ENCODE data around the gene OSTM1. TPM values are rescaled to one million over a fixed set of nuclear protein-coding genes. Genes with fewer than 3 reads are reported as not detected.

OSTM1 gene
- polyA plus RNA-seq, 1 donor from 2014 or later = 54.7 TPM

GRCh38 chr6:108004861-108005260 lies 69.7 kb downstream of the OSTM1 start:
- H3K9me2 ChIP-seq (ENCODE audit: insufficient read depth, low read length) = no peaks in the 10 kb centered on the region
- no peak overlapping the region for H3K27ac ChIP-seq (ENCODE audit: low read length)
- no peak overlapping the region for H2AFZ ChIP-seq (ENCODE audit: low read depth, low read length)
- peaks cover 8% of the 10 kb centered on the region for H3K9me3 ChIP-seq (ENCODE audit: low read length)
- no peak overlapping the region for H3K4me2 ChIP-seq (ENCODE audit: low read length)
- H3K9ac ChIP-seq (ENCODE audit: low read length) = no peak overlapping the region
- no peaks in the 10 kb centered on the region for H3K79me2 ChIP-seq (replicated peaks; ENCODE audit: insufficient read depth, low read length)
- no peak for TF ChIP-seq REST (IDR thresholded peaks at IDR 0.05; ENCODE audit: borderline replicate concordance)
- no peak for TF ChIP-seq EP300 (conservative IDR thresholded peaks at IDR 0.05; ENCODE audit: poor library complexity, severe bottlenecking)
- no peak for TF ChIP-seq TAF1 (IDR thresholded peaks at IDR 0.05; ENCODE audit: low read depth)
- no peaks in the 10 kb centered on the region for H3K36me3 ChIP-seq (ENCODE audit: insufficient read depth, low read length)
- no peaks in the 10 kb centered on the region for H4K20me1 ChIP-seq (ENCODE audit: insufficient read depth)
- H3K4me3 ChIP-seq (ENCODE audit: low read length) = no peak overlapping the region
- no peaks in the 10 kb centered on the region for H3K27me3 ChIP-seq (ENCODE audit: insufficient read depth, low read depth, low read length)
- no peaks in the 10 kb centered on the region for H3F3A ChIP-seq (ENCODE audit: insufficient read depth, low read length, poor library complexity, severe bottlenecking)

GRCh38 chr6:108002365-108003221 lies 71.9 kb downstream of the OSTM1 start:
- Histone ChIP-seq H3K4me3 (ENCODE audit: low read length) (peak overlapping the region; percentile 21), H3F3A (ENCODE audit: insufficient read depth, low read length, poor library complexity, severe bottlenecking) (no peaks in the 10 kb centered on the region), H3K9me2 (ENCODE audit: insufficient read depth, low read length) (no peaks in the 10 kb centered on the region), H4K20me1 (ENCODE audit: insufficient read depth) (no peaks in the 10 kb centered on the region), H3K4me2 (ENCODE audit: low read length) (peak overlapping the region; percentile 6), H3K9me3 (ENCODE audit: low read length) (no peaks in the 10 kb centered on the region), H3K9ac (ENCODE audit: low read length) (no peak overlapping the region), H3K27me3 (ENCODE audit: insufficient read depth, low read depth, low read length) (peaks cover 8% of the 10 kb centered on the region), H3K27ac (ENCODE audit: low read length) (no peak overlapping the region), H2AFZ (ENCODE audit: low read depth, low read length) (no peak overlapping the region), H3K79me2 (replicated peaks; ENCODE audit: insufficient read depth, low read length) (no peaks in the 10 kb centered on the region), H3K36me3 (ENCODE audit: insufficient read depth, low read length) (no peaks in the 10 kb centered on the region)
- TF ChIP-seq POLR2AphosphoS5 (IDR thresholded peaks at IDR 0.05) = peak; percentile 6
- no peak for TF ChIP-seq REST (IDR thresholded peaks at IDR 0.05; ENCODE audit: borderline replicate concordance)
- TF ChIP-seq RAD21 (conservative IDR thresholded peaks at IDR 0.05) = no peak

- Histone ChIP-seq H3F3A (ENCODE audit: insufficient read depth, low read length, poor library complexity, severe bottlenecking) (no peaks in the 10 kb centered on the region), H3K9me2 (ENCODE audit: insufficient read depth, low read length) (no peaks in the 10 kb centered on the region), H3K9ac (ENCODE audit: low read length) (no peak overlapping the region), H2AFZ (ENCODE audit: low read depth, low read length) (no peak overlapping the region), H3K27ac (ENCODE audit: low read length) (no peak overlapping the region), H3K27me3 (ENCODE audit: insufficient read depth, low read depth, low read length) (peaks cover 8% of the 10 kb centered on the region), H3K79me2 (replicated peaks; ENCODE audit: insufficient read depth, low read length) (no peaks in the 10 kb centered on the region), H3K9me3 (ENCODE audit: low read length) (no peaks in the 10 kb centered on the region), H3K4me2 (ENCODE audit: low read length) (no peak overlapping the region), H3K4me3 (ENCODE audit: low read length) (no peak overlapping the region), H4K20me1 (ENCODE audit: insufficient read depth) (no peaks in the 10 kb centered on the region), H3K36me3 (ENCODE audit: insufficient read depth, low read length) (no peaks in the 10 kb centered on the region)
- TF ChIP-seq CTCF (IDR thresholded peaks at IDR 0.05; ENCODE audit: poor library complexity, severe bottlenecking) (no peak), EZH2 (IDR thresholded peaks at IDR 0.05; ENCODE audit: borderline replicate concordance, insufficient read depth, low read length, poor library complexity, severe bottlenecking) (no peak), MXI1 (conservative IDR thresholded peaks at IDR 0.05; ENCODE audit: poor library complexity, severe bottlenecking) (no peak), SMC3 (conservative IDR thresholded peaks at IDR 0.05; ENCODE audit: poor library complexity) (no peak), TAF1 (IDR thresholded peaks at IDR 0.05; ENCODE audit: low read depth) (no peak), EP300 (conservative IDR thresholded peaks at IDR 0.05; ENCODE audit: poor library complexity, severe bottlenecking) (no peak), RAD21 (conservative IDR thresholded peaks at IDR 0.05) (no peak)
Observed at GRCh38 chr6:108001696-108002231, 72.8 kb downstream of the OSTM1 start.

All from neural cell (in vitro differentiated cells).